ENCODE results near the gene ATXN7. TPM values are rescaled to one million over a fixed set of nuclear protein-coding genes. Genes with fewer than 3 reads are reported as not detected.

Gene ATXN7
- total RNA-seq, 3 donors from 2014 or later (not counting 1 experiment from before 2014, with no cell fraction given): 126 to 176 (median 146) TPM

DNA sequence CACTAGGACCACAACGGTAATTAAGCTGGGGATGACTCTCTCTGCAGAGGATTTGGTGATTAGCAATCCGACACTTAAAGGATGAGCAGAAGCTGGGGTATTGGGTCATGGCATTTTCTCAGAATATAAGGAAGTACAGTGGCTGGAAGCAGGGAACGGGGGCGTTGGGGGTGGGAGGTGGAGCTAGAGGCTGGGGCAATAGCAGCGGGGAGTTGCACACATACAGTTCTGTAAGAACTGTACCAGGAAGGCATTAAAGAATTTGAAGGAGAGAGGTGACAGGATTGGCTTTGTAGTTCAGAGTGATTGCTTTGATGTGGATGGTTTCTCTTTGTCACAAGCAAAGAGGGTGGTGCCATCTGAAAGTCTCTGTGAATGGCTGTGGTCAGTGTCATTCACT is 131.4 kb downstream of the ATXN7 start:
- 88% methylated on average over 5 of the region's 5 CpGs for WGBS (ENCODE audit: insufficient coverage)
- H3K9me3 Mint-ChIP-seq: no peaks in the 10 kb centered on the region
- H3K4me3 Mint-ChIP-seq: no peak overlapping the region
- Histone ChIP-seq H3K27ac (ENCODE audit: low read length) (no peak overlapping the region), H3K27me3 (ENCODE audit: control insufficient read depth, insufficient read depth, low read length) (no peaks in the 10 kb centered on the region), H3K36me3 (ENCODE audit: control insufficient read depth, insufficient read depth, low read length) (peaks cover 92% of the 10 kb centered on the region), H3K9me3 (ENCODE audit: control insufficient read depth, insufficient read depth, low read length) (no peaks in the 10 kb centered on the region), H3K4me3 (ENCODE audit: low read length) (no peak overlapping the region), H3K4me1 (ENCODE audit: control insufficient read depth, insufficient read depth, low read length) (no peaks in the 10 kb centered on the region)
- no peak overlapping the region for H3K27ac Mint-ChIP-seq
- TF ChIP-seq, protein P1, sequence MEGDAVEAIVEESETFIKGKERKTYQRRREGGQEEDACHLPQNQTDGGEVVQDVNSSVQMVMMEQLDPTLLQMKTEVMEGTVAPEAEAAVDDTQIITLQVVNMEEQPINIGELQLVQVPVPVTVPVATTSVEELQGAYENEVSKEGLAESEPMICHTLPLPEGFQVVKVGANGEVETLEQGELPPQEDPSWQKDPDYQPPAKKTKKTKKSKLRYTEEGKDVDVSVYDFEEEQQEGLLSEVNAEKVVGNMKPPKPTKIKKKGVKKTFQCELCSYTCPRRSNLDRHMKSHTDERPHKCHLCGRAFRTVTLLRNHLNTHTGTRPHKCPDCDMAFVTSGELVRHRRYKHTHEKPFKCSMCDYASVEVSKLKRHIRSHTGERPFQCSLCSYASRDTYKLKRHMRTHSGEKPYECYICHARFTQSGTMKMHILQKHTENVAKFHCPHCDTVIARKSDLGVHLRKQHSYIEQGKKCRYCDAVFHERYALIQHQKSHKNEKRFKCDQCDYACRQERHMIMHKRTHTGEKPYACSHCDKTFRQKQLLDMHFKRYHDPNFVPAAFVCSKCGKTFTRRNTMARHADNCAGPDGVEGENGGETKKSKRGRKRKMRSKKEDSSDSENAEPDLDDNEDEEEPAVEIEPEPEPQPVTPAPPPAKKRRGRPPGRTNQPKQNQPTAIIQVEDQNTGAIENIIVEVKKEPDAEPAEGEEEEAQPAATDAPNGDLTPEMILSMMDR (IDR thresholded peaks at IDR 0.05): no peak
- DNase-seq (peak in 1 of 2 donors; percentile 31), ATAC-seq (no peak)
- H3K36me3 Mint-ChIP-seq: peaks cover 18% of the 10 kb centered on the region
- H3K27me3 Mint-ChIP-seq (ENCODE audit: low read depth in 2 of 2): no peaks in the 10 kb centered on the region
- H3K4me1 Mint-ChIP-seq: peaks cover 4 to 15% of the 10 kb centered on the region in 2 donors
- intact Hi-C loops (cut with micrococcal nuclease): no loop called here

DNA sequence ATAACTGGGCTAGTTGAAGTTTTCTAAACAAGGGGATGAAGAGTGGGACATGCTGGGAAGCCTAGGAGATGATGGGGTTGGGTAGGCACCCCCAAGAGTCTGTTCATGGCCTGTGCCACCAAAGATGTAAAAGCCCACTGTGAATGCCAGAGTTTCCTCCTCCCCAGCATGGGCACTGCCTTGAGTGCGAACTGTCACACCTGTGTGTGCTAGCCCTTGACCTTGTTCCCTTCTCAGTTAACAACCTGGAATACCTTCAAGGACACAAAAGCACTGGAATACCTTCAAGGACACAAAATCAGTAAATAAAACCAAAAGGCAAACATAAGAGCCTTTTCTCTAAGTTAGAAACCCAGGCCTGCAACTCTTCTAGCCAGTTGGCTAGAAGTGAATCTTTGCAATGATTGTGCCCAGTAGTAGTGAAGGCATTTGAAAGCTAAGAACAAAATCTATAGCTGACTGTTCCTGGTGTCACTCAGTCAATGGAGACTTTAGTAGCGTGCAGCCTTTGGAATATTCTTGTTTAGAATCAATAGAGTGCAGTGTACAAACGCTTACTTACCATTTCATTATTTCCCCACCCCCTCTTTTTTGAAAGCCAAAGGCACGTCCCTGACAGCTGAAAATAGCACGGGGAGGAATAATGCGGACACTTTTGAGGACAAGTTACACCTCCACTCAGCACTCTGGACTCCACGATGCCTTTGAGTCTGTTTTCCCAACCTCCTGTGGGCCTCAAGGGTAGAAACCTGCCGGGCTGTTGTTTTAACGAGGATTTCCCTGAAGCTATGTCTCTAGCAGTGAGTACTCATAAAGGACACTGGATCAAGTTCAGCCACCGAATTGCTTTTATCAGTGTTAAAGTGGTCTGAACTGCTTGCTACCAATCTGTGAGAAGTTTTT is 135.4 kb downstream of the ATXN7 start:
- Mint-ChIP-seq H3K4me1 (peaks cover 4 to 6% of the 10 kb centered on the region in 2 donors), H3K9me3 (no peaks in the 10 kb centered on the region)
- WGBS (ENCODE audit: insufficient coverage): 94% methylated on average over 9 of the region's 10 CpGs

DNA sequence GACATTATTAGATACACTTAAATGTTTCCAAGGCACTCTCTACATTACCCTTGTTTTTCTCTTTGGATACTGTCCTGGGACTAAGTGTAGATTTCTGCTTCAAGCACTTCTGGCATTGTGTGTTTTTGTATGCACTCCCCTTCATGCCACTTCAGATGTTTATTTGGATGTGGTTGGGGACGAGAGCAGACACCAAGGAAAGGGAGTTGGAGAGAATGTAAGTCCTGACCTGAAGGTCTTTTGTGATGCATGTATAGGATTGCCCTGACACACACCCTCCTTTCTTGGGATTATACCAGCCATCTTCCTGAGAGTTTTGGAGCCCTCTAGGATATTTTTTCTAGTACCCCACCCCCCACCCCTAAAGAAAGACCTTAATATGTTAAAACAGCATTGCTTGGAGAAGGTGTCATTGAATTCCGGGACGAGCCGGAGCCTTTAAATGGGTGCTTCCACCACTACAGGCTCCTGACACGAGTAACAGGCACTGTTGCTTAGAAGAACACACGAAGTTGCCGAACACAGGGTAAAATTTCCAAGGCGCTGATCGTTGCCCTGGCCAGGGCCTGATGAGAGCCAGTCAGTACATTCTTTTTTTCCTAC is 136.9 kb downstream of the ATXN7 start:
- Histone ChIP-seq H3K9me3 (ENCODE audit: control insufficient read depth, insufficient read depth, low read length) (no peaks in the 10 kb centered on the region), H3K27me3 (ENCODE audit: control insufficient read depth, insufficient read depth, low read length) (no peaks in the 10 kb centered on the region), H3K4me1 (ENCODE audit: control insufficient read depth, insufficient read depth, low read length) (no peaks in the 10 kb centered on the region), H3K36me3 (ENCODE audit: control insufficient read depth, insufficient read depth, low read length) (peaks cover 89% of the 10 kb centered on the region), H3K27ac (ENCODE audit: low read length) (no peak overlapping the region), H3K4me3 (ENCODE audit: low read length) (no peak overlapping the region)
- H3K27ac Mint-ChIP-seq: peak overlapping the region in 1 of 2 donors; percentile 77
- no peak for DNase-seq
- peaks cover 4 to 6% of the 10 kb centered on the region in 2 donors for H3K4me1 Mint-ChIP-seq
- H3K36me3 Mint-ChIP-seq: peaks cover 13% of the 10 kb centered on the region
- TF ChIP-seq, protein P1 (IDR thresholded peaks at IDR 0.05): no peak
- H3K4me3 Mint-ChIP-seq: no peak overlapping the region
- no peak for ATAC-seq
- no peaks in the 10 kb centered on the region for H3K27me3 Mint-ChIP-seq (ENCODE audit: low read depth in 2 of 2)
- 96% methylated on average over 9 of the region's 9 CpGs for WGBS (ENCODE audit: insufficient coverage)
- intact Hi-C loops (cut with micrococcal nuclease): no loop called here
- H3K9me3 Mint-ChIP-seq: no peaks in the 10 kb centered on the region

More for the DNA sequence above, 135.4 kb downstream of the ATXN7 start:
- Mint-ChIP-seq H3K27ac (peak overlapping the region; percentile 17 to 39), H3K27me3 (ENCODE audit: low read depth in 2 of 2) (no peaks in the 10 kb centered on the region), H3K36me3 (peaks cover 18% of the 10 kb centered on the region), H3K4me3 (no peak overlapping the region)
- H3K4me1 ChIP-seq (ENCODE audit: control insufficient read depth, insufficient read depth, low read length): no peaks in the 10 kb centered on the region
- DNase-seq: no peak
- no peaks in the 10 kb centered on the region for H3K27me3 ChIP-seq (ENCODE audit: control insufficient read depth, insufficient read depth, low read length)
- no peak for ATAC-seq
- TF ChIP-seq, protein P1 (IDR thresholded peaks at IDR 0.05): no peak
- intact Hi-C loops (cut with micrococcal nuclease): no loop called here
- no peaks in the 10 kb centered on the region for H3K9me3 ChIP-seq (ENCODE audit: control insufficient read depth, insufficient read depth, low read length)
- peaks cover 87% of the 10 kb centered on the region for H3K36me3 ChIP-seq (ENCODE audit: control insufficient read depth, insufficient read depth, low read length)
- H3K27ac ChIP-seq (ENCODE audit: low read length): no peak overlapping the region
- H3K4me3 ChIP-seq (ENCODE audit: low read length): no peak overlapping the region

All from natural killer cell (primary cell).